ENCODE data around the gene CSNK2A3.
"Not testable (repeated sequence)": the region's sequence is repeated elsewhere in the genome, so short reads cannot be mapped to it uniquely, and the experiment has no call there.

CSNK2A3 gene

GRCh38 chr11:11378184-11378940 lies 25.3 kb upstream of the CSNK2A3 start:
- DNase-seq: no peak

DNA sequence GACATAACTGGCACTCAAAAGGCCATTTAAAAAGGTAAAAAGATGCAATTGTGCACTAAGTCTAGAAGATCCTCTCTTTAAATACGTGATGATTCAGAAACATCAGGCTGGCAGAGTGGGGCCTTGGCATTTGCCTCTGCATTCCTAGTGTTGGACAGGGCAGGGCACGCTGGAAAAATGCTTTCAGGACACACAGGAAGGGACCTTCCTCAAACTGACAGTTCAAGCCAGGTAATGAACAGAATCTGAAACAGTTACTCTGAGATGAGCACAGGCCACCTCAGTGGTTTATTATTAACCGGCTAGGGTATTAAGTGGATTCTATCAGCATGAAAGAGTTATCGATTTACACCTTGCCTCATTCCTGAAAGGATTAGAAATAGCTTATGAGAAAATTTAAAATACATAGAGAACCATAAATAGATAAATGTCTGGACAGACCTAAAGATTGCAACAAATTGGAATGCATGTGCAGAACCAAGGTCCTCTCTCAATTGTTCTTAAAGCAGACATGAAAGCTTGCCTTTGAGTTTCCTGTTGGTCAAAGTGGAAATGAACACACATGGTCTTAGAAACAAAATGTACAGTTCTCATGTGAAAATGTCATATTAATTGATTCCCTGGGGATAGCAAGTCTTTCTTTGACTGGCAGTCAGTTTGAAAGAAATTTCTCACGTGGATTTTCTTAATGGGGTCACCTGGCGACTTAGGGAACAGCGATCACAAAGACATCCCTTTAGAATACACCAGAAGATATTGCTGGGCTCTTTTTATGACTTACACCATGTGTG lies 21.5 kb upstream of the CSNK2A3 start:
- DNase-seq: no peak

- DNase-seq: no peak
These were observed 20.9 kb upstream of the CSNK2A3 start for GRCh38 chr11:11373934-11374333.

GRCh38 chr11:11372461-11372860 lies 19.4 kb upstream of the CSNK2A3 start:
- DNase-seq: no peak

DNA sequence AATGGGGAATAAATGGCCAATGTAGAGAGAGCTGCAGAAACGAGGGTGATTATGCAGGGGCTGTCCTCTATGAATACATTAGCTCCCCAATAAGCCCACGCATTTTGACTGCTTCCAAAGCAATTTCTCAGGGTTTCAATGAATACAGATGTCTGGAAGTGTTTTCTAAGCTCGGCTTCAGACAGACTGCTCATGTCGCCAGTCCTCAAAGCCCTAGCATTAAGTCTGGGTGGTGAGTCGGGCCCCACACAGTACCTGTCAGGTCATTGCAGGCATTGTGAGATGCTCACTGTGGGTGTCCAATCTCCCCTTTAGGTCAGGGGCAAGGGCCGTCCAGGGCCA lies 17.9 kb upstream of the CSNK2A3 start:
- no peak for DNase-seq

GRCh38 chr11:11370255-11370961 lies 17.4 kb upstream of the CSNK2A3 start:
- DNase-seq: no peak

DNA sequence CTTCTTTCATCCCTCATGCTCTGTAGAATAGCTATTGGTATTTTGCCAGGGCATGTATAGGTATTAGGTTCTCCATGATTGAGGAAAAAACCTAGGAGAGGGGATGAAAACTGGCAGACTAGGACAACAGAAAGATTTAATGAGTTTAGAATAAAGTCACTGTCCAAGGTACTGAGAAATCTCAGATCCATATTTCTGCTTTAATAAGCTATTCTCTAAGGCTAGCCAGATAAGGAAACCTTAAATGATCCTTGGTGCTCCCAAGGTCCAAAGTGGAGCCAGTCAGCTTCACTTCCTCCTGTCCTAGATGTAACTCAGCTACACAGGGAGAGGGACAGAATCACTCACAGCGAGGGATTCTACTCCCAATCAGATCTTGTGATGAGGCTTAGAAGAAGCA lies 13.7 kb upstream of the CSNK2A3 start:
- no peak for DNase-seq

GRCh38 chr11:11363674-11364073 lies 10.6 kb upstream of the CSNK2A3 start:
- no peak for DNase-seq

GRCh38 chr11:11359611-11360010 lies 6.6 kb upstream of the CSNK2A3 start:
- no peak for DNase-seq

DNA sequence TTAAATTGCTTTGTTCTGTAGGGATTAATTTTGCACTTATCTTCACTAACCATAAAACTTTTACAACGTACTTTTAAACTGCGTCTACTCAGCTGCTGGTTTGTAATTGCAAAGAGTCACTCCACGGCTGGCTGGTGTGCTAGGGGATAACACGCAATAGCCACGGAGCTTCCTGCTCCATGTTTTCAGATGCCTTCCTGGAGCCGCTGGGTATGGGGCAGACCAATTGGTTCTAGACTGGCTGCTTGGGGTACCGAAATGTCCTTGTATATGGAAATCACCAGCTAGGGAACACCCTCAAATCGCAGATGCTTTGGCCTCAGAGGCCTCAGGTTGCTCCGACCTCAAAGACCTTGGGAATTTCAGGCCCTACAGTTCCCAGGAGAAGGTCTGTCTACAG lies 3.8 kb upstream of the CSNK2A3 start:
- DNase-seq: no peak

- DNase-seq: not testable (repeated sequence)
These were observed 1.2 kb downstream of the CSNK2A3 start for GRCh38 chr11:11351851-11352250.

DNA sequence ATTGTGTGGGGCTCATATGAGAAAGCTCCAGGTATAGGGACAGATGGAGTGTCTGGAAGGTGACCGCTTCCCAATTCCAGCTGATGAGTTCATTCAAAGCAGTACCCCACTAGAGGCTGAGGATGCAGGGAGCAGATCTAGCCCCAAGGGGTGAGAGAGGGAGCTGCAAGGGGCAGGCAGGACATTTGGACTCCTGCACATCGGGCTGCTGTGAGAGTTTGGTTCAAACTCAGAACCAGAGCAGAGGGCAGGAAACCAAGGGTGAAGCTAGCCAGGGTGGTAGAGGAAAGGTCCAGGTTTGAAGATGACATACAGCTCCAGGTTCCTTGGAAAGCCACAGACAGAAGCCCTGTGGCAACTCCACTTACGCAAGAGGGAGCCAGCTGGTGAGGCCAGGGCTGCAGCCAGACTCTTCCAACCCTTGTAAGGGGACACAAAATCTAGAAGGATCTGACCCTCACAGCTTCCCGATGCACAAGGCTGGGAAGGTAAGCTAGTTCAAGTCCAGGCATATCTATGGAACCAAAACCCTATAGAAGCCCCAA lies 1.9 kb downstream of the CSNK2A3 start:
- DNase-seq: no peak

DNA sequence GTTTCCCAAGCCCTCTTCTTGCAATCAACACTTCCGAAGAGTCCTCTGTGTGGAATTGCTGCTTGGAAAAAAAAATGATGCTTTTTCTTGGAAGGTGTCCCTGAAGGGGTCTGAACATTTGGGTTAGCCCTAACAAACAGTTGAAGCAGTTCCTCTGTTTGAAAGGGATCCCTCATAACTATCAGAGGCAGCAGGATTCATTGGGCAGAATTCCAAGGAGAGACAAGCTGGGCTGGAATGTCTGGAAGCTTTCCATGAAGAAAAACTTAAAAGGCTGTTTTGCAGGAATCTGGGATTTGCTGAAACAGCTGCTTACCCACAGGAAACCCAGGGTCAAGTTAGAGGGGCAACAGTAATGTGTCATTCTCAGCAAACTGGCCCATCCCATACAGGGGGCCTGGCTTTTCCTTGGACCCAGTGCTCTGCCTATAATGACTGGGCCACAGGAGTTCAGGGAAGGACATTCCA lies 3.1 kb downstream of the CSNK2A3 start:
- no peak for DNase-seq

DNA sequence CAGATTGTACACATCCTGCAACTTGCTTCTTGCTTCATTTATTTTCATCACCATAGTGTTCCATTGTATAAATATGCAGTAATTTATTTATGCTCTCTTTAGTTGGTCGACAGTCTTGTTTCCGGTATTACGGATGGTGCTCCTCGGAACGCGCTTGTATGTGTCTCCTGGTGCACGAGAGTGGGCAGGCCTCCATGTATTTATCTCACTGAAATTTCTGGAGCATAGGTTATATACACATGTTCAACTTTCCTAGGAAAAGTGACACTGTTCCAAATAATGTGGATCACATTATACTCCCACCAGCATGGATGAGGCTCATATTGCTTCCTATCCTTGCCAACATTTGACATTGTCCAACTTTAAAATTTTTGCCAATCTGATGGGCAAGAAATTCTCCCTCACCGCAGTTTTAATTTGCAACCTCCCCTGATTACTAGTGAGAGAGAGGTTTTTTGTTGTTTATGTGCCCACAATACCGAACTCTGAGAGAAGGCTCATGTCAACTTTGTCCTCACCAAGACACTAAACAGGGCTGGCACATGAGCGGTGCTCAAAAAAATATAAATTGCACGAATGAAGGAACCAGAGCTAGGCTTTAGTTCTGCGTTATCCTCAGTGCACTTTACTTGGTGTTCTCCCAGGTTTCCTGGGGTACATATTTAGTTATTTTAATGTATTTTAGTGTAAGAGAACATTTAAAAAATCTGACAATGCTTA lies 3.8 kb downstream of the CSNK2A3 start:
- DNase-seq: no peak

DNA sequence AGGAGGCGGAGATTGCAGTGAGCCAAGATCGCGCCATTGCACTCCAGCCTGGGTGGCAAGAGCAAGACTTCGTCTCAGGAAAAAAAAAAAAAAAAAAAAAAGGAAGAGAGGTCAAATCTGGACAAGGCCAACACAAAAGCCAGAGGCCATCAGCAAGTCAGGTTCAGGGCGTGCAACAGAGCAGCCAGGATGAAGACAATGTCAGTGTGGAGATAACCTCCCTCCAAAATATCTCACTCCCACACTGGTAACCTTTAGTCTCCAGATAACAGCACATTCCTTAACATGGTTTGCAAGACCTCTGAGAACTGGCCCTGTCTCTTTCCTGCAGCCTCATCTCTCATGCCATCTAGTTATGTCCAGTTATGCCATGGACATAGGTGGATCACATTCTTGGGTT lies 4.7 kb downstream of the CSNK2A3 start:
- DNase-seq: no peak

DNA sequence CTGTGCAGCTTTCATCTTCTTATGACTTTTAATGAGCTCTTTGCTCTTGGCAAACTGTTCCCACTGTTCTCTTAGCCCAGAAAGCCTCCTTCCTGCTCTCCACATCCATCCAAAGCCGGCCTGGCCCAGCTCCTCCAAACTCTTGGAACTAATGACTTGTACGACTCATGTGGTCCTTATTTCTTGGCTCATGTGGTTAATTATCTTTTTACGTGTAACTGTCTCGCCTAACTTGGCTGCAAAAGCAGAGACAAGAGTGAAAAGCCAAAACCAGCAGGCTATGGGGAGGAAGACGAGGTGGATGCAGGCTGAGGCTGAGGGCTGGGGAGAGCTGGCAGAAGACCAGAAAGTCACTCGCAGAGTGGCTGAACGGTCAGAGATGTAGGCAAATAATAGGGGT lies 5.5 kb downstream of the CSNK2A3 start:
- no peak for DNase-seq

DNA sequence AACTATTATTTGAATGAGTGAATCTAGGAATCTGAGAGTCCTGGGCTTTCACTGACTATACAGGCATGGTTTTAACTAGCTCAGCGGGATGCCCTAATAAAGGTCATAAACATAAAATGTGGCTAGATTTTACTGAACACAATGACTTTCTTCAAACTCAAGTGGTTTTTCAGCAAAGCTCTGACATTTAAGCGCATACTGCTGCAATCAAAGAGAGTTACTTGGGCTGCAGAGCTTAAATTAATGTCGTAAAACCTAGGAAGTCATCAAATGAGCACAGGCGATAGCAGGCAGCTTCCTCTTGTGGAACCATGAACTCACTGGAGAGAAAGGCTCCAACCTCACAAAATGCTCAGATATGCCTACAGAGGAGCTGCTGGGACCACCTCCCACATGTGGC lies 6.7 kb downstream of the CSNK2A3 start:
- no peak for DNase-seq

- no peak for DNase-seq
These were observed 8.0 kb downstream of the CSNK2A3 start for GRCh38 chr11:11345099-11345498.

GRCh38 chr11:11344045-11344444 lies 9.0 kb downstream of the CSNK2A3 start:
- no peak for DNase-seq

- no peak for DNase-seq
These were observed 14.7 kb downstream of the CSNK2A3 start for GRCh38 chr11:11338304-11338703.

GRCh38 chr11:11336664-11337063 lies 16.4 kb downstream of the CSNK2A3 start:
- DNase-seq: no peak

- DNase-seq: no peak
These were observed 18.0 kb downstream of the CSNK2A3 start for GRCh38 chr11:11335043-11335442.

DNA sequence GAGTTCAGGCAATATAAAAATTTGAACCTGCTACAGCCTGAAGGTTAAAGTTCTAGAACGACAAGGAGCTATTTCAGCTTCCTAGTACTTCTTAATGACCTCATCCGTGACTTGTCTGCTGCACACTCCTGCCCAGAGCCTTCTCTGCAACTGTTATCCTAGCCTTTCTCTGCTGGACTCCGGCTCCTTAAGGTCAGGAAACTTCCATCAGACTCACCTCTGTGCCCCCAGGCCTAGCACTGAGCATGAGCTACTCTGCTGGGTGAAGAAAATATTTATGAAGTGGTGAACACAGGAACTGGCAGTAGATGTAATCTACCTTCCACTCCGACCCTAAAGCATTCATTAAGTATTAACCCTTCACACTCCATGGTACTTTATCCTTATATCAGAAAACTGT lies 18.4 kb downstream of the CSNK2A3 start:
- DNase-seq: no peak

Data from CD4-positive, alpha-beta T cell treated with Interleukin-1 beta for 1 hour (primary cell).